GM18870 (cell line): ENCODE data around the gene HIF1A.

ENCODE experiments used
- ATAC-seq: cut with Tn5 transposase; IDR thresholded peaks from one replicate; pipeline ENCODE4 v1.9.1; 2021; ENCODE audit warnings: moderate library complexity; ENCODE audit not compliant: unreplicated experiment

The HIF1A gene

GRCh38 chr14:61769893-61770292, 74.6 kb downstream of the HIF1A start:
- ATAC-seq, result no peak

DNA sequence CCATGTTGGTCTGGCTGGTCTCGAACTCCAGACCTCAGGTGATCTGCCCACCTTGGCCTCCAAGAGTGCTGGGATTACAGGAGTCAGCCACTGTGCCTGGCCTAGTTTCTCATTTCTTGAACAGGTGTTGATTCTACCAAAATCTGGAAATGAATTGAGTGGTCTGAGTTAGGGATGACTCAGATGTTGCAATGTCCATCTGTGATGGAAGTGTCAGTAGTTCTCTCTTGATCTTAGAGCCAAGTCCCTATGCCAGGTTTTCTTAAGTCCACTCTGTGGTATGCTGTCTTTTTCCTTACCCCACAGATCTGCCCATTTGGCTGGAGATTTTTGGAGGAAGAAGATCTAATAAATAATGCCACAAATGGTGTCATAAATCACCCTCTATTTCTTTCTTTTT, 79.5 kb downstream of the HIF1A start:
- ATAC-seq, result no peak

DNA sequence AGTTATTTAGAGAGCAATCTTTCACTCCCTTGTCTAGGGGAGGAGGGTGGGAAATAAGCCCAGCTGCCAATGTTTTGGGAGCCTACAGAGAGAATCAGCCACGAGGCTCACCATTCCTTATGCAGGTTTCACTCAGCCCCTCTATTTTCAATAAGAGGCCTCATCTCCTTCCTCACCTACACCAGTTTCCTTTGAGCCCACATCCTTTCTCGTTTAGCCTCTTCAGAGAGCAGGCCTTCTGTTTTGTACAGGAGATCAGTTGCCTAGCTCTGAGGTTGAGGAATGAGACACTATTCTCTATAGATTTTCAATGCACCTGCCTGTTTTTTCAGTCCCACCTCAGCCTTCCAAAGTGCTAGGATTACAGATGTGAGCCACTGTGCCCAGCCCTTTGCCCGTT, 84.8 kb downstream of the HIF1A start:
- ATAC-seq, result peak; percentile 70

GRCh38 chr14:61797309-61797708, 102.0 kb downstream of the HIF1A start:
- no peak for ATAC-seq
